HG02588 (cell line): ENCODE data around the gene ERG.

Experiments used
- ATAC-seq: cut with Tn5 transposase; IDR thresholded peaks from one replicate; pipeline ENCODE4 v1.9.1; 2021; ENCODE audit warnings: mild to moderate bottlenecking, moderate library complexity; ENCODE audit not compliant: unreplicated experiment

ERG gene

DNA sequence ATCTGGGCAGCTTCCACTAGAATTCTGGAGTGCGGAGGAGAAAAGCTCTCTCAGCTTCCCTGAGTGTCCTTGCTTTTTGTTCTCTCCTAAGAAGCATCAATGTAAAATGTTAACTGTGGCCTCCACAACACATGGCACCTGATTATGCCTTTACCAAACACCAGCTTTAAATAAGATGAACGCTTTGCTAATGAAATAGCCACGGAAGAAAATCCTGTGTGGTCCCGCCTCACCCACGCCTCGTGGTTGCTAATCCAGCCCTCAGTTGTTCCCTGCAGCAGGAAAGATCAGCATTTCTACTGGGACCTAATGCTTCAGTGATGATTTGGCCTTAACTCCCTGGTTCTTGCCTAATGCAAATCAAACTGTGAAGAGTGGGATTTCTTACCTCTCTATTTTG lies 1.8 kb upstream of the ERG start:
- ATAC-seq: no peak

DNA sequence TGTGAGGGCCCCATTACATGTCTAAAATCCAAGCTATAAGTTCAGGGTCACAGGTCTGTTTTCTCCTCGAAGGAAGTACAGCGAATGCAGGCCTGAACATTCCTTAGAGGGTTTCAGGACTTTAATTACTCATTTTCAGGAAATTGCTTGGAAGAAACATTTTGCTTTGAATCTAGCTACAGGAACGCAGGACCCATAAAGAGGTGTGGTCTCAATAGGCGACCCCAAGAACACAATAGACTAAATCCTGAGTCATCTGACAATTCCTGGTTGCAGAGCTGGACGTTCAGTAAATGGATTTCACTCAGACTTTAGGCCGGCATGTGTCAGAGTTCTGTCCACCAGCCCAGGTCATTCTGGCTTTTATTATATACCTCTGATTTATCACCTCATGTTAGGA lies 1.0 kb upstream of the ERG start:
- no peak for ATAC-seq

- no peak for ATAC-seq
Measured at GRCh38 chr21:38496224-38496623, 2.1 kb downstream of the ERG start.

DNA sequence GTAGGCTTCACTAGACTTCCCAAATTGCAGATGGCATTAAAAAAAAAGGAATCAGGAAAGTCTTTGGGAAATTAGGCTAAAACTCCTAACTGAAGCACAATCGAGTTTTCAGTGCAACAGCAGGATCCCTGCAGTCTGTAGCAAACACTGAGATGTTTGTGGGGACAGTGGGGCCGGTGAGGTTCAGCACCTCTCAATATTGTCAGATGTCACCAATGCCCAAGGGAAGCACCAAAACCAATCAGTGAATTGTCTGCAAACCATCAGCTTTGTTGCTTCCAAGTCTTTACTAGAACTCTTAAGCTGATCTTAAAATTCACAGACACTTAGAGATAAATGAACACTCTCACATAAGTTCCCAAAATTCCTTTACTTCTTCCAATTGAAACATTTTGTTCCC lies 2.6 kb downstream of the ERG start:
- ATAC-seq: no peak

GRCh38 chr21:38495242-38495641 lies 3.0 kb downstream of the ERG start:
- ATAC-seq: no peak

GRCh38 chr21:38494703-38495102 lies 3.6 kb downstream of the ERG start:
- ATAC-seq: no peak

DNA sequence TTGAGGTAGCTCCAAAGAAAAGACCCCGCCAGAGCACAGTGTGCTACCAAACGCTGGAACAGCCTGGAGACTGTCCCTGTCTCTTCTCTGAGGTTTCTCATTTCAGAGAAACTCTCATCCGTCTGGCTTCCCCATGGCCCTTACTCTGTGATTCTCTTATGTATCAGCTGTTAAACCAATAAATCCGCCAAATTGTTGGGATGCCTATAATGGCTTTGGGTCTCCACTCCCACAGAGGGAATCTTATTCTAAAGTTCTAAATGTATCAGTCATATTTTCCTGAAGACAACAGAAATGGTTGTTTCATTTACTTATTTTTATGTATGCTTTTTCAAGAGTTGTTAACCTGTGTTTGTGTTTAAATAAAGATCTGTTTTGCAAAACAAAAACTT lies 4.0 kb downstream of the ERG start:
- no peak for ATAC-seq

- no peak for ATAC-seq
Measured at GRCh38 chr21:38493549-38494250, 4.6 kb downstream of the ERG start.

DNA sequence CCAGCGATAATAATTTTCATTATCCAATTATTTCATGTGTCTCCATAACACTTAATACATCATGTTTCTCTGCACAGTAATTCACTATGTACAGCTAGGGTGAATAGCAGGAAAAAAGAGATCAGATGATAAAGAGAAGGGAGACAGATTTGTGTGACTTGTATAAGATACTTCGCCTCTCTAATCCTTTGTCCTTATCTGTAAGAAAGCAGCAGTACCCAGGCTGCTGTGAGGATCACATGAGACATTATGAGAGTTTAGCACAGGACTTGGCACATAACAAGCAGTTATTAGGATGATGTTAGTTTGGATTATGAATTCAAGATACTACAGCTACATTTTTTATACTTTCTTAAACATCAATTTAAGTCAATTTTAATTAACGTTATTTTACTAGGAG lies 6.3 kb downstream of the ERG start:
- ATAC-seq: no peak

- ATAC-seq: no peak
Measured at GRCh38 chr21:38491536-38491935, 6.7 kb downstream of the ERG start.

DNA sequence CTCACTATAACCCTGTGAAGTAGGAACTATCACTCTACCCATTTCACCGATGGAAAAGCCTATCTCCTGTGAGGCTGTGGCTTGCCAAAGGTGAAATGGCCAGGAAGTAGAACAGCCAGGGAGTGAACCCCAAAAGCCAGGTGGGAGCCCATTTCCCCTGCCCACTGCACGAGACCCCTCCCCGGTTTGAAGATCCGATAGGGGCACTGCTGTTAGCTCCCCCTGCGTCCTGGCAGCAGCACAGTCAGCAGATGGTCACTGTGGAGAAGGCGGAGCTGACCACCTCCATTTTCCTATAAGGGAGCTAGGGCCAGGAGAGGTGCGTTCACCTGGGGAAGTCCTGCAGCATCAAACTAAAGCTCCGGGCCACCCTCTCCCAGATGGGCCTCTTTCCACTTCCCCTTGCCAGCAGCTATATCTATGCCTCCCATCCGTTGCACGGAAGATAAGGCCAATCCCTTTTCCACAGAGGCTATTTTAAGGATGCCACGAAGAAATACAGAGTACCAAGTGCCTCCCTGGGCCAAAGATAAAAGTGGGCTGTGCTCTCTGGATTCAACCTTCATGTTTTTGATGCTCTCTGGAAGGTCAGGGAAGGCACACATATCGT lies 7.8 kb downstream of the ERG start:
- no peak for ATAC-seq

GRCh38 chr21:38489729-38490128 lies 8.5 kb downstream of the ERG start:
- ATAC-seq: no peak

- no peak for ATAC-seq
Measured at GRCh38 chr21:38489271-38489652, 9.0 kb downstream of the ERG start.

GRCh38 chr21:38488640-38489270 lies 9.5 kb downstream of the ERG start:
- ATAC-seq: no peak

GRCh38 chr21:38487901-38488639 lies 10.2 kb downstream of the ERG start:
- ATAC-seq: no peak

DNA sequence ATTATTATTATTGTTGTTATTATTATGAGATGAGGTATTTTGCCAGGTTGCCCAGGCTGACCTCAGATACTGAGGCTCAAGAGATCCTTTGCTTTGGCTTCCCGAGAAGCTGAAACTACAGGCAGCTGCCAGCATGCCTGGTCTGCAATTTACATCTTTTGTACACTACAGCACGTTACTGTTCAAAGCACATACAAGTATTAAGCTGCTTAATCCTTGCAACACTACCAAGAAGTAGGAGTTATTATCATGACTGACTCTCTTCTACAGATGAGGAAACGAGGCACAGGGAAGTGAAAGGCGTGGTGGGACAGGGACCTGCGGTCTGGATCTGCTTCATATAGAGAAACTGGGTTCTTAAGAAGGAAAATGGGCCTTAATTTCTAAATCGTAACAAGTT lies 11.6 kb downstream of the ERG start:
- no peak for ATAC-seq

DNA sequence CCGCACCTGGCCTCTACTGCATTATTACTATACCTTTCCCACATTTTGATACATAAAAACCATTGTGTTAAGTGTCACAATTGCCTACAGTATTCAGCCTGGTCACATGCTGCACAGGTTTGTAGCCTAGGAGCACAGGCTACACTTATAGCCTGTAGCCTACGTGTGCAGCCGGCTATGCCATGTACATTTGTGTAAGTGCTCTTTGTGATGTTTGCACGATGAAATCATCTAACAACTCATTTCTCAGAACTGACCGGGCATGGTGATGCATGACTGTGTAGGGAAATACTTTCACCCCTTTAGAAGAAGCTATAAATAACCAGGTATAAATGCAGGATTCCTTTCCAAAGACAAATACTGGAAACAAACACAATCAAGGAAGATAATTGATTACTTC lies 12.1 kb downstream of the ERG start:
- no peak for ATAC-seq

- no peak for ATAC-seq
Measured at GRCh38 chr21:38479641-38480525, 18.4 kb downstream of the ERG start.

DNA sequence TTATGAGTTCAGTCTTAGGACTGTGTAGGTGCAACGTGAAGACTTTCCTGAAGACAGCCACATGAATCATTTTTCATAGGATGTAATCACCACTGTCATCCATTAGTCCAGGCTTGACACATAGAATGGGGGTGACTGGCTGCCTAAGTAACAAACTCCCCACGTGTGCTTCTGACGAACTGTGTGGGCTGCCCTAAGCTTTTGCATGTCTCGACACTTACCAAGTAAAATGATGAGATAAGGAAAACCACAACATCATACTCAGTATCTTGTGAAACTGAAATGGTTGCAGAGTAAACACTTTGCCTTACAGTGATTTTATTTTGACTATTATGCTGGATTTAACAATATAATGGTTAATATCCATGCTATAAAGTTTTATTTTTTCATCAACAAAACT lies 19.5 kb downstream of the ERG start:
- no peak for ATAC-seq

DNA sequence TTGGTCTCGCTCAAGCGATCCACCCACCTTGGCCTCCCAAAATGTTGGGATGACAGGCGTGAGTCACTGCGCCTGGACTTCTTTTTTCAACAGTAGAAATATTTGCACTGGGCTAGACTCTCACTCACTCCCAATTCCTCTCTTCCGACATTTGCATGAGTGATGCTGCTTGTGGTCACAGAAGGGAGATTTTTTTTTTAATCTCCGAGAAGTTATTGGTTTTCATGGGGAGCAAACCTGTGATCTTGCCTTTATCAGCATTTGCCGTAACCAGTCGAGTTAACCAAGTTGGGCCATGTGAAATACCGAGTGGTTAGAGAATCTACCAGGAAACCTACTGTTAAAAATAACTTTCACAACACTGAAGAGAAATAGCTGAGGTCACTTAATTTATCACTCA lies 21.1 kb downstream of the ERG start:
- ATAC-seq: no peak

GRCh38 chr21:38476385-38476784 lies 21.9 kb downstream of the ERG start:
- no peak for ATAC-seq
